ENCODE results near the gene ARHGAP6.

GRCh38 chrX:11309220-11309619, 356.5 kb downstream of the ARHGAP6 start:
- TF ChIP-seq EZH2 (IDR thresholded peaks at IDR 0.05; ENCODE audit: insufficient read depth, poor library complexity, severe bottlenecking) = no peak
- TF ChIP-seq EZH2phosphoT487 (IDR thresholded peaks at IDR 0.05; ENCODE audit: insufficient read depth, low read depth) = no peak

All from GM23248 (cell line).